HG03280 (cell line): ENCODE data around the gene LNX2.

ENCODE experiments used
- ATAC-seq: cut with Tn5 transposase; IDR thresholded peaks from one replicate; pipeline ENCODE4 v1.9.1; 2021; ENCODE audit warnings: mild to moderate bottlenecking, moderate library complexity; ENCODE audit not compliant: unreplicated experiment

LNX2 gene

DNA sequence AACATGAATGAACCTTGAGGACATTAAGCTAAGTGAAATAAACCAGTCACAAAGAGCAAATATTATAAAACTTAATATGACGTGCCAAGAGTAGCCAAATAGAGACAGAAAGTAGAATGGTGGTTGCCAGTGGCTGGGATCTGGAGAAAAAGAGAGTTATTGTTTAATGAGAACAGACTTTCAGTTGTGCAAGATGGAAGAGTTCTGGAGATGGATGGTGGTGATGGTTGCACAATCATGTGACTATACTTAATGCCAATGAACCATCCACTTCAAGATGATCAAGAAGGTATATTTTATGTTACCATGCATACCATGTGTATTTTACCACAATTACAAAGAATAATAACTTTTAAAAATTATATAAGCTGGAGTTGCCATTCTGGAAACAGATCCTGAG, 104.2 kb downstream of the LNX2 start:
- ATAC-seq = no peak

- no peak for ATAC-seq
Observed at GRCh38 chr13:27510082-27510481, 110.2 kb downstream of the LNX2 start.

- no peak for ATAC-seq
Observed at GRCh38 chr13:27508802-27509201, 111.5 kb downstream of the LNX2 start.

- ATAC-seq = no peak
Observed at GRCh38 chr13:27505792-27506191, 114.5 kb downstream of the LNX2 start.

GRCh38 chr13:27504868-27505194, 115.5 kb downstream of the LNX2 start:
- ATAC-seq = no peak

- ATAC-seq = no peak
Observed at GRCh38 chr13:27504128-27504867, 116.0 kb downstream of the LNX2 start.

- ATAC-seq = no peak
Observed at GRCh38 chr13:27500806-27501534, 119.4 kb downstream of the LNX2 start.

- no peak for ATAC-seq
Observed at GRCh38 chr13:27497563-27498230, 122.6 kb downstream of the LNX2 start.

DNA sequence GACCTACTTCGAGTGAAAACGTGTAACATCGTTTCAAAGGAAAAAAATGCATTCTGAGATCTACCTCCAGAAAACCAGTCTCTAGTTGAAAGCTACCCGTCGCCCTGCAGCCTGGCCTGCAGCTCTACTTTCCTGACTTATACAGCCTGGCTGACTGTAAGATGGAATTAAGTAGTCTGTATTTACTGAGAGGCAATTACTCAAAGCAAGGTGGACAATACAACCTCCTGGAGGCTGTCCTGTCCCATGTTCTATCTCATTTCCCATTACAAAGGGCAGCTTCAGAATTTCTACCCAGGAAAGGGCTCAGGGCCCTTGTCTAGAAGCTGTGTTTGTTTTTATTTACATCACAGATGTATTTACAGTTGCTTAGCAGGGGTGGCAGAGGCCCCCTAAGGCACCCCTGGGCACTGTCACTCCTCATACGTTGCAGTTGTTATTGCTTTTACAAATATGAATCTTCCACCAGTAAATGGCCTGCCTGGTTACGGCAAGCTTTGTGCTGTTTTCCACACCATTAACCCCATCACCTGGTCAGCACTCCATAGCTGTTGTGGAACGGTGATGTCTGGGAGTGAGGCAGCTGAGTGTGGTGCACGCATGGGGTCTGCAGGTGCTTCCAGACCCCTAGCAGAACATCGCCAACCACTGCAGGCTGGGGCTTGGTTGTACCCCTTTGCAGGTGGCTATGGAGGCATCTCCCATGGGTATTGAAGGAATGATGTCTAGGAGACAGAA, 123.6 kb downstream of the LNX2 start:
- ATAC-seq = no peak

- ATAC-seq = no peak
Observed at GRCh38 chr13:27496006-27496405, 124.3 kb downstream of the LNX2 start.
